PC-3 (cell line): ENCODE results near the gene MAD1L1. TPM values are rescaled to one million over a fixed set of nuclear protein-coding genes. Genes with fewer than 3 reads are reported as not detected.
"Not testable (repeated sequence)": the region's sequence is repeated elsewhere in the genome, so short reads cannot be mapped to it uniquely, and the experiment has no call there.

Source experiments
- ATAC-seq: fragments of 200-7000 bp; cut with Tn5 transposase; 2 replicates; pipeline ENCODE4 v1.9.1; 2020; ENCODE audit warnings: mild to moderate bottlenecking, moderate library complexity
- BruUV-seq: library from RNA; stranded (reverse); fragments of 400-500 nt; replicated peaks from 2 replicates; lab custom pipeline; 2021; lab: Mats Ljungman, UMichigan
- CTCF ChIA-PET: fragments of 300-600 bp; sonication (Branson Sonifier 250); formaldehyde crosslinking; loops from one replicate; lab custom pipeline; 2022; ENCODE audit warnings: antibody characterized with exemption; lab: Charles Lee
- POLR2A ChIA-PET: fragments of 300-600 bp; sonication (Branson Sonifier 250); formaldehyde crosslinking; loops from one replicate; lab custom pipeline; 2022; ENCODE audit warnings: antibody characterized with exemption; ENCODE audit not compliant: unreplicated experiment; lab: Charles Lee
- DNase-seq: peaks from one replicate; pipeline ENCODE4 v3.0.0-alpha.2; 2015
- H2AFZ ChIP-seq: fragments of 300-600 bp; sonication (generic); 2 replicates; pipeline ENCODE4 v1.6.0; 2016; ENCODE audit warnings: antibody characterized with exemption, low read length
- H3F3A ChIP-seq: fragments of 300-600 bp; sonication (generic); one replicate; pipeline ENCODE4 v1.6.0; 2017; ENCODE audit warnings: antibody characterized with exemption, low read length, control low read depth, mild to moderate bottlenecking; ENCODE audit not compliant: unreplicated experiment
- H3K27ac ChIP-seq: fragments of 300-600 bp; sonication (generic); 2 replicates; pipeline ENCODE4 v1.5.1; 2016; ENCODE audit warnings: mild to moderate bottlenecking, low read length
- H3K27me3 ChIP-seq: fragments of 300-600 bp; sonication (generic); 2 replicates; pipeline ENCODE4 v1.6.1; 2016; ENCODE audit warnings: low read length, mixed read lengths
- H3K36me3 ChIP-seq: fragments of 300-600 bp; sonication (generic); 2 replicates; pipeline ENCODE4 v1.6.1; 2016; ENCODE audit warnings: low read depth, mixed run types, low read length, mixed read lengths
- H3K4me1 ChIP-seq: fragments of 300-600 bp; sonication (generic); 2 replicates; pipeline ENCODE4 v1.5.1; 2016; ENCODE audit warnings: low read length; ENCODE audit not compliant: insufficient read depth
- H3K4me2 ChIP-seq: fragments of 300-600 bp; sonication (generic); 2 replicates; pipeline ENCODE4 v1.6.0; 2016; ENCODE audit warnings: low read length
- H3K4me3 ChIP-seq: fragments of 300-600 bp; sonication (generic); 2 replicates; pipeline ENCODE4 v1.5.1; 2016; ENCODE audit warnings: mild to moderate bottlenecking, low read length, mixed read lengths
- H3K79me2 ChIP-seq: fragments of 300-600 bp; sonication (generic); 2 replicates; pipeline ENCODE4 v1.6.1; 2017; ENCODE audit warnings: low read length, mixed read lengths
- H3K9ac ChIP-seq: fragments of 300-600 bp; sonication (generic); 2 replicates; pipeline ENCODE4 v1.6.0; 2016; ENCODE audit warnings: mild to moderate bottlenecking, low read length
- H3K9me2 ChIP-seq: fragments of 300-600 bp; sonication (generic); replicated peaks from 2 replicates; pipeline ENCODE4 v1.6.1; 2016; ENCODE audit warnings: mixed run types, low read length, mixed read lengths
- H3K9me3 ChIP-seq: fragments of 300-600 bp; sonication (generic); 2 replicates; pipeline ENCODE4 v1.6.1; 2016; ENCODE audit warnings: low read length, mixed read lengths
- H4K20me1 ChIP-seq: fragments of 300-600 bp; sonication (generic); 2 replicates; pipeline ENCODE4 v1.6.1; 2016; ENCODE audit warnings: low read length, mixed read lengths
- EZH2 ChIP-seq: fragments of 300-600 bp; sonication (generic); IDR thresholded peaks from one replicate; pipeline ENCODE4 v1.6.1; 2017; ENCODE audit warnings: antibody characterized with exemption, mild to moderate bottlenecking, low read length; ENCODE audit not compliant: unreplicated experiment
- EZH2phosphoT487 ChIP-seq: fragments of 300-600 bp; sonication (generic); IDR thresholded peaks from 2 replicates; pipeline ENCODE4 v1.6.1; 2018; ENCODE audit warnings: mild to moderate bottlenecking, antibody characterized with exemption, low read length, borderline replicate concordance
- intact Hi-C: fragments of 100-400 bp; cut with micrococcal nuclease; formaldehyde crosslinking; loops from 2 replicates; pipeline ENCODE4 v1.9.0; 2023
- total RNA-seq: library from RNA; depleted of rRNA; stranded (reverse); fragments of >200 nt; gene quantifications from 2 replicates; pipeline ENCODE4 v1.2.3, GENCODE V29; 2014
- TF ChIP-seq, protein P1 (sequence below): fragments of 300-600 bp; sonication (generic); conservative IDR thresholded peaks from 2 replicates; pipeline ENCODE4 v1.5.1; 2017; ENCODE audit warnings: antibody characterized with exemption, low read depth, mild to moderate bottlenecking, low read length

MAD1L1 gene
- total RNA-seq, 1 experiment from 2014 or later: 88.4 TPM

DNA sequence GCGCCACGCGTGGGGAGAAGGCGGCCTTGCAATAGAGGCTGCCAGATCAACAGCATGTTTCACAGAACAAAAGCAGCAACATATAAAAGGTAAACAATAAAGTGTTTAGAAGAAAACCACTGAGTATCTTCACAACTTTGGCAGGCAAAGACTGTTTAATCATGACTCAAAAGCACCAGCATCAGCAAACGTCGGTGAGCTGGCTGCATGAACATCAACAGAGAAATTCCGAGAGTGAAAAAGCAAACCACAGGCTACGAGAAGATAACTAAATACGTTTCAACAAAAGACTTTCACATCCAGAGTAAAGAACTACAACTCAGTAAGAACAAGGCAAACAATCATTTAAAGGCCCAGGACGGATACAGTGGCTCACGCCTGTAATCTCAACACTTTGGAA is 172.0 kb downstream of the MAD1L1 start:
- Histone ChIP-seq H3K4me2 (no peak overlapping the region), H3K9me2 (no peaks in the 10 kb centered on the region), H3K79me2 (no peaks in the 10 kb centered on the region), H4K20me1 (no peaks in the 10 kb centered on the region), H3K27me3 (no peaks in the 10 kb centered on the region), H3K9ac (no peak overlapping the region), H3K36me3 (peaks cover 9% of the 10 kb centered on the region; the same call in 1 of the 2 replicates), H3K27ac (no peak overlapping the region), H3K9me3 (0 out of 2 replicates have a peak, but pooled peaks cover 3% of the 10 kb centered on the region), H3F3A (no peaks in the 10 kb centered on the region), H3K4me1 (peaks cover 10% of the 10 kb centered on the region), H2AFZ (no peak overlapping the region), H3K4me3 (no peak overlapping the region)
- TF ChIP-seq, protein P1, sequence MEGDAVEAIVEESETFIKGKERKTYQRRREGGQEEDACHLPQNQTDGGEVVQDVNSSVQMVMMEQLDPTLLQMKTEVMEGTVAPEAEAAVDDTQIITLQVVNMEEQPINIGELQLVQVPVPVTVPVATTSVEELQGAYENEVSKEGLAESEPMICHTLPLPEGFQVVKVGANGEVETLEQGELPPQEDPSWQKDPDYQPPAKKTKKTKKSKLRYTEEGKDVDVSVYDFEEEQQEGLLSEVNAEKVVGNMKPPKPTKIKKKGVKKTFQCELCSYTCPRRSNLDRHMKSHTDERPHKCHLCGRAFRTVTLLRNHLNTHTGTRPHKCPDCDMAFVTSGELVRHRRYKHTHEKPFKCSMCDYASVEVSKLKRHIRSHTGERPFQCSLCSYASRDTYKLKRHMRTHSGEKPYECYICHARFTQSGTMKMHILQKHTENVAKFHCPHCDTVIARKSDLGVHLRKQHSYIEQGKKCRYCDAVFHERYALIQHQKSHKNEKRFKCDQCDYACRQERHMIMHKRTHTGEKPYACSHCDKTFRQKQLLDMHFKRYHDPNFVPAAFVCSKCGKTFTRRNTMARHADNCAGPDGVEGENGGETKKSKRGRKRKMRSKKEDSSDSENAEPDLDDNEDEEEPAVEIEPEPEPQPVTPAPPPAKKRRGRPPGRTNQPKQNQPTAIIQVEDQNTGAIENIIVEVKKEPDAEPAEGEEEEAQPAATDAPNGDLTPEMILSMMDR: no peak
- TF ChIP-seq EZH2: no peak
- no peak for TF ChIP-seq EZH2phosphoT487
- no peak for ATAC-seq
- CTCF ChIA-PET: no interaction called here
- intact Hi-C loops: no loop called here
- BruUV-seq: no TSS peak
- POLR2A ChIA-PET: no interaction called here
- DNase-seq: no peak

DNA sequence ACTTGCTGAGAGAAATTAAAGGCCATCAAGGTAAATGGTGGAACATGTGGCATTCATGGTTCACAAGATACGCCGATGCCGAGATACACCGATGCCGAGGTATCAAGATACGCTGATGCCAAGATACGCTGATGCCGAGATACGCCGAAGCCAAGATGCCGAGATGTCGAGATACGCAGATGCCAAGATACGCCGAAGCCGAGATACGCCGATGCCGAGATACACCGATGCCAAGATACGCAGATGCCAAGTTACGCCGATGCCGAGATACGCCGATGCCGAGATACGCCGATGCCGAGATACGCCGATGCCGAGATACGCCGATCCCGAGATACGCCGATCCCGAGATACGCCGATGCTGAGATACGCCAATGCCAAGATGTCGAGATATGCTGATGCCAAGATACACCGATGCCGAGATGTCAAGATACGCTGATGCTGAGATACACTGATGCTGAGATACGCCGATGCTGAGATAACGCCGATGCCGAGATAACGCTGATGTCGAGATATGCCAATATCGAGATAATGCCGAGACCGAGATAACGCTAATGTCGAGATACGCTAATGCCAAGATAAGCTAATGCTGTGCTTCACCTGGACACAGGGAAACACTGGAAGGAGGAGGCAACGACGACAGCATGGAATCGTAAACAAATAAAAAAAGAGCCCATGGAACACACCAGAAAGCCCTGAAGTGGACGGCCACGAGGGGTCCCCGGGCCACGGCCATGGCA is 172.6 kb downstream of the MAD1L1 start:
- ChIA-PET CTCF (no interaction called here), POLR2A (no interaction called here)
- no peaks in the 10 kb centered on the region for H4K20me1 ChIP-seq
- H3K9me3 ChIP-seq: 0 out of 2 replicates have a peak, but pooled peaks cover 3% of the 10 kb centered on the region
- TF ChIP-seq, protein P1: no peak
- TF ChIP-seq EZH2phosphoT487 (no peak), EZH2 (no peak)
- ATAC-seq: no peak
- peaks cover 9% of the 10 kb centered on the region; the same call in 1 of the 2 replicates for H3K36me3 ChIP-seq
- no peak overlapping the region for H3K4me3 ChIP-seq
- no TSS peak for BruUV-seq
- peaks cover 10% of the 10 kb centered on the region for H3K4me1 ChIP-seq
- no peaks in the 10 kb centered on the region for H3K79me2 ChIP-seq
- no peak overlapping the region for H3K4me2 ChIP-seq
- H3F3A ChIP-seq: no peaks in the 10 kb centered on the region
- no peak overlapping the region for H2AFZ ChIP-seq
- H3K9me2 ChIP-seq: no peaks in the 10 kb centered on the region
- DNase-seq: no peak
- H3K27me3 ChIP-seq: no peaks in the 10 kb centered on the region
- H3K9ac ChIP-seq: no peak overlapping the region
- H3K27ac ChIP-seq: no peak overlapping the region
- intact Hi-C loops: loop anchor here (5.0 kb wide), 1 partner anchor 238 kb away; no protein-coding TSS in a partner anchor

DNA sequence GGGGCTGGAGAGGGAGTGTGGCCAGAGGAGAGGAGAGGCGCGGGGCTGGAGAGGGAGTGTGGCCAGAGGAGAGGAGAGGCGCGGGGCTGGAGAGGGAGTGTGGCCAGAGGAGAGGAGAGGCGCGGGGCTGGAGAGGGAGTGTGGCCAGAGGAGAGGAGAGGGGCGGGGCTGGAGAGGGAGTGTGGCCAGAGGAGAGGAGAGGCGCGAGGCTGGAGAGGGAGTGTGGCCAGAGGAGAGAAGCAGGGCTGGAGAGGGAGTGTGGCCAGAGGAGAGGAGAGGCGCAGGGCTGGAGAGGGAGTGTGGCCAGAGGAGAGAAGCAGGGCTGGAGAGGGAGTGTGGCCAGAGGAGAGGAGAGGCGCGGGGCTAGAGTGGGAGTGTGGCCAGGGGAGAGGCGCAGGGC is 174.5 kb downstream of the MAD1L1 start:
- CTCF ChIA-PET, H3K9me2 ChIP-seq, DNase-seq: not testable (repeated sequence)

More for the DNA sequence above, 174.5 kb downstream of the MAD1L1 start:
- BruUV-seq, H3K4me2 ChIP-seq, POLR2A ChIA-PET, H3K27ac ChIP-seq, H3K4me1 ChIP-seq, H3K27me3 ChIP-seq, H3K4me3 ChIP-seq, H3K36me3 ChIP-seq, H3K9ac ChIP-seq, H3K9me3 ChIP-seq, H4K20me1 ChIP-seq, H2AFZ ChIP-seq, ATAC-seq, H3F3A ChIP-seq, H3K79me2 ChIP-seq: not testable (repeated sequence)
- intact Hi-C loops: loop anchor here (5.0 kb wide), 1 partner anchor 236 kb away; no protein-coding TSS in a partner anchor
